COR-L47 (cell line): ENCODE measurements around the gene ARL6IP1.
A peak's percentile ranks its signal among the peaks of the same experiment; 100 is the strongest.

Experiments used
- DNase-seq: peaks from one replicate; lab custom pipeline; 2025; lab: John Stamatoyannopoulos, UW

Gene ARL6IP1

DNA sequence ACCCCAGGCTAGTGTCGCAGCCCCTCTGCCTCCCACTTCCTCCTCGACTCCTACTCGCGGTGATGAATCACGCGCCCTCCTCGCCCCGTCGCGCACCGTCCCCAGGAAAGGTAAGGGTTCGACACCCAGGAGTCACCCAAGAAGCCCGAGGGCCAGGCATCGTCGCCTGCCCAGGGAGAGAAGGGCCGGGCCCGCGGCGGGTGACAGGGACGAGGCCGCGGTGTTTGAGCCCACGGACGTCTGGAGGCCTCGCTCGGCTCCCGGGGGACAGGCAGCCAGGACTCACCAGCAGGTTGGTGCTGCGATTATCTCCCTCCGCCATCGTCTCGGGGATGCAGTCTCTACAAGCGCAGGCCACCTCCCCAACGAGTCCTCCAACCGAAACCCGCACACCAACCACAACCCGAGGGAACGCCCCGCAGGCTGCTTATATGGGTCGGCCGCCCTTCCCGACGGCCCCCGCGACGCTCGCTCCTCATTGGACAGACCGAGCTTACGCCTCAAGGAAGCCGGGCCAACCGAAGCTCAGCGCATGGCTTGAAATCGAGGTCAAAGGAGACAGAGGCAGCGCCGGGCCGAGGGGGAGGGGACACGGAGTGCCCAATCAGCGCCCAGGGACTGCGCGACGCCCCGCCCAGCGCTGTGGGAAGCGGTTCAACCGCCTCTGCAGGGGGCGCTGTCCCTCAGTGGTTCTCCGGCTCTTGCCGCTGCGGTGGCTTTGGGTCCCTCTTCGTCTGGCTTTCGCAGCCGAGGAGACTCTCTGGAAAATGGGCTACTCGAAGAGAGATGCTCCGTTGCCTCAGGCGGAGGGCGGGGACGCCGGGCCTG is at the start of gene ARL6IP1:
Gene ARL6IP1, minus strand, starts transcription at position 405 of the 828 bp plus-strand sequence. Its CDS starts 83 bp downstream, at position 322.
- DNase-seq: peak; percentile 99

DNA sequence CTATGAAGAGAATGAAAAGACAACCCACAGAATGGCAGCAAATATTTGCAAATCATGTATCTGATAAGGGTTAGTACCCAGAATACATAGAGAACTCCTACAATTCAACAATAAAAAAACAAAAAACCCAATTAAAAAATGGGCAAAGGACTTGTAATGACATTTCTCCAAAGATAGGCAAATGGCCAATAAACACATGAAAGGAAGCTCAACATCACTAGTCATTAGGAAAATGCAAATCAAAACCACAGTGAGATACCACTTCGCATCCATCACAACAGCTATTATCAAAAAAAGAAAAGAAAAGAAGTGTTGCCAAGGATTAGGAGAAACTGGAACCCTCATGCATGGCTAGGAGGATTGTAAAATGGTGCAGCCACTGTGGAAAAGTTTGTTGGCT is 45.1 kb upstream of the ARL6IP1 start:
- no peak for DNase-seq

DNA sequence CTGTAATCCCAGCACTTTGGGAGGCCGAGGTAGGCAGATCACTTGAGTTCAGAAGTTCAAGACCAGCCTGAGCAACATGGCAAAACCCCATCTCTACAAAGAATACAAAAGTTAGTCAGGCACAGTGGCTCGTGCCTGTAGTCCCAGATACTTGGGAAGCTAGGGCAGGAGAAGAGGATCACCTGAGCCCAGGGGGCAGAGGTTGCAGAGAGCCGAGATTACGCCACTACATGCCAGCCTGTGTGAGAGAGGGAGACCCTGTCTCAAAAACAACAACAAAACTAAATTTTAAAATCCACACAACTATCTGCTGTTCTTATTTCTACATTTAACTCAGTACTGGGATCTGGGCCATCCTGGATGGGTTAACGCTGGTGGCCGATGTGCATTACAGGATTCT is 41.2 kb upstream of the ARL6IP1 start:
- DNase-seq: no peak

DNA sequence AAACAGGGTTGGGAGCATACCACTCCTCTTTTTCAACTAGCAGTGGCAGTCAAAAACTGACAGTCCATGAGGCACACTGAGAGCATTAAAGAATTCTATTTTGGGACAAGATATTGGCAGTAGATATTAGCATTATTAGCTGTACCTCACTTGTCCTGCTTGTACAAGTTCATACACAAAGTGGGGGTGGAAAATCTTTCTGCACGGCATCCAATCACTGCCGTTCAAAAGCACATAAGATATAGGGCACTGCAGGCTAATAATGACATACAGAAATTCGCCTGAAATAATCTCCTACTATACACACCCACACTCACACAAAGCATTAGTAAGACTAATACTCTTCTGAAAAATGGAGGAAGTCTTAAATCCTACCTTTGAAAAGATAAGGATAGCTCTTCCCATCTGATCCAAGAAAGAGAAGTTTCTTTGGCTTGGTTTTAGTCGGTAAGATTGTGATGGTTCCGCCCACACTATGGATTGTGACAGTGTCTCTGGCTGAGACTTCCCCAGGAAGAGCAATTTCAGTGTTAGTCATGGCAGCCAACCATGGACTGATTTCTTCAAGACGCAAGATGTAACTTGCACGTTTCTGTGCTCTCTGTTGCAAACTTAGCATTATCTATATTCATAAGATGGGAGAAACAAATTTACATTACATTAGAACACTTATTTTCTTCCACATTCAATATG is 40.6 kb upstream of the ARL6IP1 start:
- DNase-seq: no peak

DNA sequence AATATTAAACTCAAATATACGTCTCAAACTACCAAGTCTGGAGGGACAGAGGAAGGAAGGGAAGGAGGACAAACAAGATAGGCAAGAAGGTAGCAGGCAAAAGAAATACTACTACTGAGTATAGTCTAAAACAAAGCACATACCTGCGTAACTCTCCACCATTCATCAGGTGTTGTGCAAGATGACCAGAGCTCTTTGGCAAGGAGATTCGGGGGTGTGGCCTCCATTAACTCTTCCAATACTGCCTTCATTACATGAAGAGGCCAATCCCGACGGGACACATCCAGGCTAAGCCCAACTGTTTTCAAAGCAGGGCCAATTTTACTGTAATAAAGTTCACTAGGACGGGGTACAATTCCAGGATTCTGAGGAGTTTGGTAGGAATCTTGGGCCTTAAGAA is 38.2 kb upstream of the ARL6IP1 start:
- DNase-seq: no peak

DNA sequence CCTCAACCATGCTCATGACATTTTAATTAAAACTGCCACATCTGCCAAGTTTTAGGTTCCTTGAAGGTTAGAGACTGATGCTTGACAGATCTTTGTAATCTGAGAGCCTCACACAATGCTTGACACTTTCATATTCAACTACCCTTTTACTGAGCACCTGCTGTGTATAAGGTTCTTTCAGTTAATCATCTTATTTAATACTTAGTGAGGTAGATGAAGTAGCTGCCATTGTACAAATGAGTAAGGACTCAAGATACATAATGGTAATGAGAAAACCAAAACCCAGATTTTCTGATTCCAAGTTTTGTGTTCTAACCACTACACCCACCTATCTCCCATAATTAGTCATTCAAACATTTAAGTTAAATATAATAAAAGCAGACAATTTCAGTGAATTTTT is 35.4 kb upstream of the ARL6IP1 start:
- DNase-seq: no peak

DNA sequence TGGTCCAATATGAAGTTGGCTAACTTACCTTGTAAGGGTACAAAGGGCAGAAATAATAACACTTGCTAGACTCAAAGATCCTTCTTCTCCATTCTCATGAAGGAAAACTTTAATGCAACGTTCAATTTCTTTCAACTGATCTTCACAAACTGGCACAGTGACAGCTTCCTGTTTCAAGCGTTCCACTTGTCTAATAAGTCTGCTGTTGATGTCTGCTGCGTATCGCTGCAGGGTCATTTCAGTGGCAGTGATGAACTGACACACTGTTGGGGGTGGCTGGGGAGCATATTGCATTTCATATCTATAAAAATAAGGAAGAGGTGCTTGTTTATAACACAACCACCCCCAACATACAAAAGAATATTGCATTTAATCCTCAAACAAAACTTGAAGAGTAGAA is 33.5 kb upstream of the ARL6IP1 start:
- DNase-seq: no peak

DNA sequence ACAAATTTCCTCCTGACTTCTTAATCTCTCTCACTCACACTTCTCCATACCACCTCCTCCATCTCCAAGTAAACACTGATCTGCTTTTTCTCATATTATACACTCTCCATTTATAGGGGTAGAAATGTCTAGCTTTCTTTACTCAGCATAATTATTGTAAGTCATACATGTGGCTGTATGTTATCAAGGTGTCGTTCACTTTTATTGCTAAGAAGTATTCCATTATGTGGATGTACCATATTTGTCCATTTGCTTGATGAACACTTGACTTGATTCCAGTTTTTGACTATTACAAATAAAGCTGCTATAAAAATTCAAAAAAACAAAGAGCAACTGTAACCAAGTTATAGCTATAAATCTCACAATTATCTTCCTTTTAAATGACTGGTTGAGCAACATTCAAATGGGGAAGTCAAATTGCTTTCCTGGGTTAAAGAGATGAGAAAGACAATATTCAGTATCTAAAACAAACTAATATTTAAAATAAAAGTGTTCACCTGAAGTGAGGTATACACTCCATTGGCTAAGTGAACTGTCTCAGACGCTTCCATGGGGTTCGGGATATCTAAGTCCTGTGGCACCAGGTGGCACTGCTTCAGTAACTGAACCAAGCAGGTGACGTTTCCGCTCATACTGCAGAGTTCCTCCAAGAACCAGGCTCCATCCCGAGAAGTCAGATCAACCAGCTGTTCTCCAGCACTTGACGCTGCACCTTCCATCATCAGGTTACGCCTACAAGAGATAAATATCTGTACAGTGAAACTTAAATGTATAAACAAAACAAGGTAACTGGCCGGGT is 32.6 kb upstream of the ARL6IP1 start:
- no peak for DNase-seq

DNA sequence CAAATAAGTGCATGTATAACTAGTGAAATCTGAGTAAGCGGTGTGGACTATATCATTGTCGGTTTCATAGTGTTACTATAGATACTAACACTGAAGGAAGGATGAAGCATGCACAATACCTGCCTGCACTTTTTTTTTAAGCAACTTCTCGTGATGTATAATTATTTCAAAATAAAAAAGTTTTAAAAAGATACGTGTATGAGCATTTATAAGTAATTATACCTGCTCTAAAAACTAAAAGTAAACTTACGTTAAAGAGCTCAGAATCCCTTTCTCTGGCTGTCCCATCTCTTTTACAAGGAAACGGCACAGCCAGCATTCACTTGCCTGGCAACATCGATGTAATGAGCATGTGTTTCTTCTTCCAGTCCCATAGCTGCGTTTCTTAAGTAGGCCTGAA is 31.3 kb upstream of the ARL6IP1 start:
- DNase-seq: no peak

DNA sequence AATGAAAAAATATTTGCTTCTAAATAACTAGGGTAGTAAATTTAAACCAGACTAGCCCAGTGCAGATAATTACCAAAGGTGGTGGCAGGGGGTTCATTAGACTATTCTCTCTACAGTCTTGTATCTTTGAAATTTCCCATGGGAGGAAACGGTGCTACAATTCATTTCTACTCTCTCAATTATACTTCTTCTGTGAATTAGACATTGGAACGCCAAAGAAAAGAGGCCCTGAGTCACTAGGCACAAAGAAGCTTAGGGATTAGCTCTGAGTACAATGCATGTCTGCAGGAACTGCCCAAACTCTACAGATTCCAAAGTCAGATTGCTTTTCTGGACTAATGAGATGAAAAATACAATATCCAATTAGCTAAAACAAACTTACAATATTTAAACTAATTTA is 30.7 kb upstream of the ARL6IP1 start:
- DNase-seq: no peak

DNA sequence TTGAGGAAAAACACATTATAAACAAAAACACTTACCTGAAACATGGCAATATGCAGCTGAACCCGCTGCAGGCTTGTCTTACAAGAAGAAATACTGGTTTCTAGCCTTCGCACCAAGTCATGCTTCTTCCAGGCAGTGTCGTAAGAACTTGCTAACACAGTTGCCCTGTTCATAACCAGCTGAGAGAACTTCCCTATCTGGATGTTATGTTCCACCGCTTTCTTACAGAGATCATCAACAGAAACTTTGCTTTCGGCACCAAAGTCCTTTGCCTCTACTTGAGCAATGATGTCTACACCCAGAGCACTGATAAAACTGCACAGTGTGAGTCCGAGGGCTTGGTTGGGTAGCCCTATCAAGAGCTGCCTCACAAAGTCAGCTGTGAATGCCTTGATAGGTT is 27.9 kb upstream of the ARL6IP1 start:
- DNase-seq: no peak

DNA sequence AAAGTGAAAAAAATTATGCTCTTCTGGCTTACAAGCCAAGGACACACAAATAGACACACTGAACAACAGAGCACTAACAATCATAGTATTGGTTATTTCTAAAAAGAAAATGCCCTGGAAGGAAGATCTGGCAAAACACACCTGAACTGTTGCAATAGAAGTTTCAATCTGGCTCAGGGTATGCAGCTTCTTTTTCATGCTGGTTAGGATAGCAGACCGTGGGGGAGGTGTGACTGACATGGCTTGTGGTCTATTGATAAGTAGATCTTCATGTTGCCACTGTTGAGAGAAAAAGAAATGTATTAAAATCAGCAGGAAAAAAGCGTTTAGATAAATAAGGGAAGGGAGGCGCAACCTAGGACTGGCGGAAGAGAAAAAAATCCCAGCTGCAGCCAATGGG is 26.5 kb upstream of the ARL6IP1 start:
- DNase-seq: no peak

DNA sequence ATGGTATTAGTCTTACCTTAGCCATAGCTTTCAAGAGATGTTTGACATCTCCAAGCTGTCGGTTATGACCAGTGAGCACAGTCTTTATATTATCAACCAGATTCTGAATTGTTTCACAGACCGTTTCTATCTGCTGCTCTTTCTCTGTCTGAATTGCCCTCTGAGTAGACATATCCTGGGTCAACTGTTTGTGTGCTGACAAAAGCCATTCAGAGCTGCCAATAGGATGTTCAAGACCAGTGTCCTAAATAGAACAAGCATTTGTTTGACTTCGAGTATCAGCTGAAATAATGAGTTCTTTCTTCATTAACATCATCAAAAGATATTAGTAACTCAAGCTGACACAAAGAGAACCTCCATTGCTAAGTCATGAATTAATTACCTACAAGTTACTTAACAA is 14.9 kb upstream of the ARL6IP1 start:
- no peak for DNase-seq

DNA sequence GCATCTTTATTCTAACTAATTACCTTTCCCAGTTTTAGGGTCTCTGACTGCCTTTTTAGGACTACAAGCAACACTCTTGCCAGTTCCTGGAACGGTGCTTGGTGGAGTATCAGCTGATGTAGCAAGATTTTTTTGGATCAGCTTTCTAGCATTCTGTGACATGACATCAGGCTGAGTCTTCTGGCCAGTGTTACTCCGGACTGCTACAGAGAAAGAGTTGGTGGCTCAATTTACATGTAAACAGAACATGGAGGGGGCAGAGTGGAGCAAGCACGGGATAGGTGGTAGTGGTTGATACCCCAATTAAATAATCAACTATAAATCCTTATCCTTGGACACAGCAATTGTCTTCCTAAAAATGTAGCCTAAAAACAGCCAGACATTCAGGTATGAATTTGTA is 10.6 kb upstream of the ARL6IP1 start:
- DNase-seq: no peak

DNA sequence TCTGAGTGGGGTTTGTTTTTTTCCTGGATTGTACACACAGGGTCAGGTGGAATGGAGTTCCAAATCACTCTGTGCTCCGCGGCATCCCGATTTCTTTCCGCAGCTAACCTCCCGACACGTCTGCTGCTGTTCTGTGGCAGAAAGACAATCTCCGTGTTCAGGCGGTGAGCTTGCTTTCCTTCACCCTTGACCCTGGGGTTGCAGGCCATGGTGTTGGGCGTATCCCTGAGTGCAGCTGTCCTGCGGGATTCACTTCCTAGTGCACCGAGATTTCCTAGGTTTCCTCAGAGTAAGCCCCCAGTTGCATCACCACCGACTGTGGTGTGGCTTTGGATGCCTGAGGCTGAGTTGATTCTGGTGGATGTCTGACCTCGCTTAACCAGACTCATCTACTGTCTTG is 7.8 kb upstream of the ARL6IP1 start:
- DNase-seq: no peak

DNA sequence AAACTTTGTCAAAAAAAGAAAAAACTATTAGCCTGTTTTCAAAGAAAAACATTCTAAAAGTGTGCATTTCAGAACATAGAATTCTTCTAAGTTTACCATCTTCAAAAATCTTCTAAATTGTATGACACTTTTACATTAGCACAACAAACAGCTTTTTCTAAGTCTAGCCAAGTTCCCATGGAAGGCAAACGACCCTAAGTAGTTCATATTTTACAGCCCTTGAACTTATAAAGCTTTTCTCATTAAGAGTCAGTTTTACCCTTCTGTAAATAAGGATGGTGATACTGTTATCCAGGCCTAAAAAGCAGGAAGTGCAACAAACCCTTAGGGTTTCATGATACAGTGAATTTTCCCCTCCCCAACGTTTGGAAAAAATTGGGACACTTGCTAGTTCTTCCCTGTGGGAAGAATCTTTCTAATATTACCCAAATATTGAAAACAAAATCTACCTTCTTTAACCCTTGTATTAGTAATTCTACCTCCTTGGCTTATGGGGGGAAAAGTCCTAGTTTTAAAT is 4.0 kb upstream of the ARL6IP1 start:
- no peak for DNase-seq

DNA sequence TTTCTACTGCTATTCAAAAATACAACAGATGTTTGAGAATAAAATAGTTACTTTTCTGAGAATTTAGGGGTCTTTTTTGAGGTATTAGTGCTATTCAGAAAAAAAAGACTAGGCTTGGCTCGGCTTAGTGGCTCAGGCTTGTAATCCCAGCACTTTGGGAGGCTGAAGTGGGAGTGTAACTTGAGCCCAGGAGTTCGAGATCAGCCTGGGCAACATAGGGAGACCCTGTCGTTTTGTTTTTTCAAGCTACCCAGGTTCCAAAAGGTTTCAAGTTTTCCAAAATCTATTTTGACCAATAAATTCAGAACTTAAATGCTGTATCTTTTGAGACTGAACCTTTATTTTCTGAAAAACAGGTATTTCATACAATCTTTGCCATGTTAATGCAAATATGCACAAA is 3.2 kb upstream of the ARL6IP1 start:
- no peak for DNase-seq

DNA sequence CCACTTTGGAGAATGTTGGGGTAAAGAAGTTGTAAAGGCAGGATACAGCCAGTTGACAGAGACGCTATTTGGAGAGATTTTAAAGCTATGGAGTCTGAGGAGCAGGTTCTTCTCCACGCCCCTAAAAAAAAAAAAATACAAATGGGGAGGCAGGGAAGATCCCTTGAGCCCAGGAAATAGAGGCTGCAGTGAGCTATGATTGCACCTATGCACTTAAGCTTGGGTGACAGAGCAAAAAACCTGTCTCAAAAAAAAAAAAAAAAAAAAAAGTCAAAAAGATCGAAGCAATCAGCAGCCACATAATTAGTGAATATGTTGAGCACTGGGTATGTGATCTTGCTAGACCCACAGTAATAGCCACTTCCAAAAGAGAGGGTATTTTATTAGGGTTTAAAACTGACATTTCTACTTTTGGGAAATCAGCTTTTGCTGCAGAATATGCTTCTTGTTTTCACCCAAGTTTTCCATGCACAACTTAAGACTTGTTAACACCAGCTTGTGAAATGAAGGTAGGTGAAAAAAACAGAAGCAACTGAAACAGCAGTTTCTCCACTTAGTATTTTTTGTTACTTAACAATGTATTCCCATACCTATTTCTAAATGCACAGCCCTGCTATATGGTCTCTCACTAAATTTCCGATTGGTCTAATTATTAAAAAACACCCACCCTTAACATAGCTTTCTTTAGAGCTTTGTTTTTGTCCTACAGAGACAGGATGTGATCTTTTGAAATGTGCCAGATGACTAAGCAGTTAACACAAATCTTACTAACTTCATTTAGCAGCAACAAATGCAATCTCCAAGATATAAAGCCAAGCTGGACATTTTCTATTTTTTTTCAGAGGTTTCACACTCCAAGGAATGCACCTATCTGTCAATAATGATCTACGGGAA is 2.5 kb upstream of the ARL6IP1 start:
- no peak for DNase-seq

DNA sequence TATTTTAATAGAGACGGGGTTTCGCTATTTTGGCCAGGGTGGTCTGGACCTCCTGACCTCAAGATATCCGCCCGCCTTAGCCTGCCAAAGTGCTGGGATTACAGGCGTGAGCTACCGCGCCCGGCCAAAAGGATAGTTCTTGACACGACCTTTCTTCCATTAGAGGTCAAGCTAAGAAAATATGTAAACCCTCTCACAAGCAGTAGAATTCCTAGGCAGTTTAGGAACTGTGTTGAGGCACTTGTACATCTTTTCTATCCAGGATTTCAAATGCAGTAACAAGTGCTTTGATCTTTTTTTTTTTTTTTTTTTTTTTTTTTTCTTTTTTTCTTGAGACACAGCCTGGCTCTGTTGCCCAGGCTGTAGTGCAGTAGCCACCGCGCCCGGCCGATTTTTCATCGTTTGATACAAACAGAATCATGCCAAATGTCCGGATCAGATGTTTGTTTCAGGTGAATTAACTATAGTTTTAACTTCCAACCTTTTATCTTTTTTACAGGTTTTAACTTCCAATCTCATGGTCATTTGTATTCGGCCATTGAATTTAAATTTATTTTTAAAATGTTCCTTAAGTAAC is 1.5 kb upstream of the ARL6IP1 start:
- no peak for DNase-seq

DNA sequence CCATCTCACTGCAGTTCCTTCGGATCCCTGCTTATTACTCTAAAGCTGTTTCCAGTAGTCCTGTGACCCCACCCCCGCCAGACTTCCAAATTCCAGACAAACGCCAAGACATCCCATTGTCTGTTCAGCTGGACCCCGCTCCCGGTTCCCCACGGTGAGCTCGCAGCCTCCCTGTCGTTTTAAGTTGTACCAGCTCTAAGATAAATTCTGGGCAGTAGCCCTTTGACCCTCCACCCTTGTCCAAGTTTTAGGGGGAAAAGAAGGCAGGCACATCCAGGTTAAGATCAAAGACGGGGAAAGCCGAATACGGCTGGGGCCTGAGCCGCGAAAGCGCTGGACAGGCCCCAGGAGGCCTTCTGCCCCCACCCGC is 589 bp downstream of the ARL6IP1 start:
- no peak for DNase-seq

DNA sequence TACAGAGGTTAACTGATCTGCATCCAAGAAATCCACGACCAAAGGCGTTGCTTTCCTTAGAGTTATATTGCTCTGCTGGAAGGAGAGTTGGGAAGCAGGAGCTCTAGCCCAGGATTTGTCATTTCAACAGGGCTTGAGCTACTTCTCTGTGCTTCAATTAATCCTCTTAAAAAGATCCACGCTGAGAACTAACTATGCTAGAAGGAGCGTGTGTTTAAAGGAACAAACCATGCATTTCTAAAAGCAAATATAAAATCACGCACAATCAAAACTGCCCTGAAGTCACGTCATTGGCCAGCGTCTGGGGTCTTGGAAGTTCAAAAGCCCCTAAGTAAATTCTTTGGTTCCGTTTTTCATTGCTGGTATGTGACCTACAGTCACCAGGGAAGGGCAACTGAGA is 1.1 kb downstream of the ARL6IP1 start:
- DNase-seq: no peak
